Testis (tissue), 3 donors: ENCODE results near the gene MST1R. TPM values are rescaled to one million over a fixed set of nuclear protein-coding genes. Genes with fewer than 3 reads are reported as not detected.
A peak's percentile ranks its signal among the peaks of the same experiment; 100 is the strongest.

Experiments
- DNase-seq: peaks from one replicate; pipeline ENCODE4 v3.0.0-alpha.2; 2019
- H3K27ac ChIP-seq, 2 donors: fragments of 200-600 bp; sonication (generic); one replicate each; pipeline ENCODE4 v1.5.1; 2019
- H3K27me3 ChIP-seq: fragments of 200-600 bp; sonication (generic); one replicate; pipeline ENCODE4 v1.5.1; 2019
- H3K36me3 ChIP-seq: fragments of 200-600 bp; sonication (generic); one replicate; pipeline ENCODE4 v1.5.1; 2017; ENCODE audit warnings: low read depth; ENCODE audit errors: missing control alignments
- H3K4me1 ChIP-seq: fragments of 200-600 bp; sonication (generic); one replicate; pipeline ENCODE4 v1.5.1; 2019
- H3K4me3 ChIP-seq, 2 donors: fragments of 200-600 bp; sonication (generic); one replicate each; pipeline ENCODE4 v1.5.1; 2017 to 2019
- H3K9me3 ChIP-seq: fragments of 200-600 bp; sonication (generic); one replicate; pipeline ENCODE4 v1.5.1; 2017
- POLR2A ChIP-seq: fragments of 450-650 bp; IDR thresholded peaks from one replicate; pipeline ENCODE4 v1.6.1; 2017; ENCODE audit warnings: antibody characterized with exemption, mild to moderate bottlenecking, moderate library complexity
- WGBS, 2 donors: methylation state at CpG; one replicate each; pipeline ENCODE4 v1.1.5; 2018; 5-methylcytosine and 5-hydroxymethylcytosine counted together
- intact Hi-C: fragments of 100-400 bp; cut with DNase I; formaldehyde crosslinking; loops from one replicate; pipeline ENCODE4 v1.15.1; 2023; ENCODE audit warnings: low total_unique reads
- polyA plus RNA-seq: library from polyadenylated mRNA; stranded (reverse); fragments of 350-450 nt; fragmentation: Illumina TruSeq; extraction: RNeasy Lipid Tissue Mini Kit (QIAGEN cat#74804); gene quantifications from one replicate; pipeline ENCODE4 v1.2.3, GENCODE V29; 2014; ENCODE audit warnings: low read depth, low replicate concordance; ENCODE audit not compliant: insufficient read depth
- small RNA-seq, 2 donors: library from RNA; depleted of rRNA; stranded (forward); fragments of <200 nt; gene quantifications; one replicate each; pipeline ENCODE3, GENCODE V24; 2016
- total RNA-seq, 2 donors: library from RNA; depleted of rRNA; stranded (reverse); fragments of >200 nt; gene quantifications; one replicate each; pipeline ENCODE4 v1.2.3, GENCODE V29; 2016
- TF ChIP-seq, protein P1 (sequence below), 3 experiments: fragments of 450-650 bp in 2 of 3; fragments of 200-600 bp in 1 of 3; sonication (generic) in 1 of 3; IDR thresholded peaks; one replicate each; pipeline ENCODE4 v1.5.1; 2016 to 2019; ENCODE audit warnings: antibody characterized with exemption in 3 of 3, mild to moderate bottlenecking in 2 of 3, moderate library complexity in 1 of 3

The MST1R gene
- total and polyA plus RNA-seq, 3 donors from 2014 or later = 7.6 to 15.9 (median 11.2) TPM

DNA sequence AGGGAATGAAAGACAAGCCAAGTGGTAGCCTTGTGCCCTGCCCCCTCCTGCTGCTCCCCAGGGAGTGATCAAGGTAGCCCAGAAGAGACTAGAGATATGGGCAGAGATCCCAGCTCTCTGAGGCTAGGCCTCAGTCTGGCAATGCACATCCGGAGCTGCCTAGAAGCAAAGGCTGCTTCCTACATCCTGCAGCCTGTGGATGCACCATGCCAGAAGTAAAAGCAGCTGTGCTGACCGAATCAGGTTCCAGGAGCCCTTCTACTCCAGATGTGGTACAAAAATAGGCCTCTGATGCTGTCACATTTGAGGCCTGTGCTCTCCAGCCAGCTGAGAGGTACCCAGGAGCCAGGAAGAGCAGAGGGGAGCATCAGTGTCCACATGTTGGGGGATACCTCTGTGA is 63.3 kb downstream of the MST1R start:
- H3K27ac ChIP-seq = no peak overlapping the region
- H3K9me3 ChIP-seq = no peaks in the 10 kb centered on the region
- TF ChIP-seq, protein P1, sequence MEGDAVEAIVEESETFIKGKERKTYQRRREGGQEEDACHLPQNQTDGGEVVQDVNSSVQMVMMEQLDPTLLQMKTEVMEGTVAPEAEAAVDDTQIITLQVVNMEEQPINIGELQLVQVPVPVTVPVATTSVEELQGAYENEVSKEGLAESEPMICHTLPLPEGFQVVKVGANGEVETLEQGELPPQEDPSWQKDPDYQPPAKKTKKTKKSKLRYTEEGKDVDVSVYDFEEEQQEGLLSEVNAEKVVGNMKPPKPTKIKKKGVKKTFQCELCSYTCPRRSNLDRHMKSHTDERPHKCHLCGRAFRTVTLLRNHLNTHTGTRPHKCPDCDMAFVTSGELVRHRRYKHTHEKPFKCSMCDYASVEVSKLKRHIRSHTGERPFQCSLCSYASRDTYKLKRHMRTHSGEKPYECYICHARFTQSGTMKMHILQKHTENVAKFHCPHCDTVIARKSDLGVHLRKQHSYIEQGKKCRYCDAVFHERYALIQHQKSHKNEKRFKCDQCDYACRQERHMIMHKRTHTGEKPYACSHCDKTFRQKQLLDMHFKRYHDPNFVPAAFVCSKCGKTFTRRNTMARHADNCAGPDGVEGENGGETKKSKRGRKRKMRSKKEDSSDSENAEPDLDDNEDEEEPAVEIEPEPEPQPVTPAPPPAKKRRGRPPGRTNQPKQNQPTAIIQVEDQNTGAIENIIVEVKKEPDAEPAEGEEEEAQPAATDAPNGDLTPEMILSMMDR (IDR thresholded peaks at IDR 0.05) = no peak
- no peak for TF ChIP-seq POLR2A
- intact Hi-C loops = no loop called here
- no peaks in the 10 kb centered on the region for H3K36me3 ChIP-seq
- H3K4me1 ChIP-seq = peaks cover 3% of the 10 kb centered on the region
- DNase-seq = no peak
- 49 to 60% methylated on average over 1 to 2 of the region's 2 CpGs for WGBS, 2 donors
- H3K27me3 ChIP-seq = no peaks in the 10 kb centered on the region
- H3K4me3 ChIP-seq = no peak overlapping the region

DNA sequence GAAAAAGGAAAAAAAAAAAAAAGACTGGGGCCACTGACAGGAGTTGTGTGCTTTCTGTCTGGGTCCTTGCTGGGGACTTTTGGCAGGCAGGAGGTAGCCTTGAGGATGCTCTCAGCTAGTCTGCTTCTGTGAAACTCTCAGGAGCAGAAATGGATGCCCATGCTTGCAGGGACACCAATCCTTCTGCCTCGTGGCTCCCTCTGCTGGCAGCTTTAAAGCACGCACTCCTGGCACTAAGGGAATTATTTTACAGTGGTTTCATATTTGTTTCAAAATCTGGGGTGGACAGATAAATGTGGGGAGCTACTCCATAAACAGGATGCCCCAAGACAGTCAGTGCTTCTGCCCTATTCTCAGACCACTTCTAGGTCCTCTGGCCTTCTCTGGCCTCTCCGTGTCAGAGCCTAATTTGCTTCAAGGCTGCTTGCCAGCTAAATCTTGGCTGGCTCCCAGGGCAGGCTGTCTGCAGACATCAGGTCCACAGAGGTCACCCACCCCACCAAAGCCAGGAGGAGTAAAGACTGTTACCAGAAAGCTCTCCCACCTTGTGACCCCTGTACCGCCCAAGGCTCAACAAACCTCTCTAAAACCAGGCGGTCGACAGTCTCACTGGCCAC is 64.4 kb downstream of the MST1R start:
- peak overlapping the region in 1 of 2 donors; percentile 56 for H3K27ac ChIP-seq
- H3K4me3 ChIP-seq = no peak overlapping the region
- peak; percentile 85 for DNase-seq
- intact Hi-C loops = loop anchor here (5.0 kb wide), 1 partner anchor 37 kb away; the partner anchor contains the start of gene INKA1
- peaks cover 3% of the 10 kb centered on the region for H3K4me1 ChIP-seq
- H3K36me3 ChIP-seq = no peaks in the 10 kb centered on the region
- no peaks in the 10 kb centered on the region for H3K9me3 ChIP-seq
- no peak for TF ChIP-seq POLR2A
- TF ChIP-seq, protein P1 (IDR thresholded peaks at IDR 0.05) = peak; percentile 87 to 93 (median 91)
- H3K27me3 ChIP-seq = no peaks in the 10 kb centered on the region
- WGBS, 2 donors = 25 to 38% methylated on average over 6 of the region's 6 CpGs

Small RNAs within 50 kb of the gene (small RNA-seq; reads per million reads assigned to genes)
- gene RN7SL217P = 0 reads per million in 2 donors

Other genes with a start within 250 kb of the MST1R start
- 10 to 100 TPM; 76.7 to 94.5 TPM for gene APEH, start 229.5 kb downstream of the MST1R start, total RNA-seq
- gene APEH, start 229.5 kb downstream of the MST1R start, polyA plus RNA-seq = 72.3 TPM
- gene MST1, start 214.4 kb downstream of the MST1R start, total RNA-seq = 10 to 100 TPM; 60.3 to 67.1 TPM
- gene MST1, start 214.4 kb downstream of the MST1R start, polyA plus RNA-seq = 73.4 TPM
- 10 to 100 TPM; 72.4 to 79.7 TPM for gene RNF123, start 214.3 kb downstream of the MST1R start, total RNA-seq
- gene RNF123, start 214.3 kb downstream of the MST1R start, polyA plus RNA-seq = 54.7 TPM
- 10 to 100 TPM in 1 of 2 donors, 1 to 10 TPM in 1; 8.8 to 14.8 TPM for gene AMIGO3, start 184.2 kb downstream of the MST1R start, total RNA-seq
- gene AMIGO3, start 184.2 kb downstream of the MST1R start, polyA plus RNA-seq = 3.0 TPM
- 10 to 100 TPM; 15.7 to 23.4 TPM for gene GMPPB, start 179.9 kb downstream of the MST1R start, total RNA-seq
- gene GMPPB, start 179.9 kb downstream of the MST1R start, polyA plus RNA-seq = 16.8 TPM
- gene IP6K1, start 117.3 kb downstream of the MST1R start, total RNA-seq = 100 to 1,000 TPM in 1 of 2 donors, 10 to 100 TPM in 1; 97.4 to 134 TPM
- gene IP6K1, start 117.3 kb downstream of the MST1R start, polyA plus RNA-seq = 96.0 TPM
- gene CDHR4, start 104.0 kb downstream of the MST1R start, total RNA-seq = 1 to 10 TPM; 5.5 to 5.9 TPM
- gene CDHR4, start 104.0 kb downstream of the MST1R start, polyA plus RNA-seq = 11.7 TPM
- 1 to 10 TPM; 5.1 to 6.3 TPM for gene INKA1, start 100.6 kb downstream of the MST1R start, total RNA-seq
- gene INKA1, start 100.6 kb downstream of the MST1R start, polyA plus RNA-seq = 4.0 TPM
- 10 to 100 TPM; 34.0 to 49.7 TPM for gene UBA7, start 89.9 kb downstream of the MST1R start, total RNA-seq
- 27.2 TPM for gene UBA7, start 89.9 kb downstream of the MST1R start, polyA plus RNA-seq
- gene TRAIP, start 47.3 kb downstream of the MST1R start, total RNA-seq = 10 to 100 TPM; 15.8 to 21.3 TPM
- 16.0 TPM for gene TRAIP, start 47.3 kb downstream of the MST1R start, polyA plus RNA-seq
- gene CAMKV, start 34.0 kb downstream of the MST1R start, total RNA-seq = 1 to 10 TPM; 1.2 to 2.3 TPM
- gene CAMKV, start 34.0 kb downstream of the MST1R start, polyA plus RNA-seq = 4.0 TPM
- gene MON1A, start 25.9 kb upstream of the MST1R start, total RNA-seq = 10 to 100 TPM; 16.4 to 17.3 TPM
- gene MON1A, start 25.9 kb upstream of the MST1R start, polyA plus RNA-seq = 23.9 TPM
- gene RBM6, start 36.3 kb upstream of the MST1R start, total RNA-seq = 100 to 1,000 TPM; 212 to 229 TPM
- gene RBM6, start 36.3 kb upstream of the MST1R start, polyA plus RNA-seq = 104 TPM
- 100 to 1,000 TPM; 341 to 368 TPM for gene RBM5, start 185.0 kb upstream of the MST1R start, total RNA-seq
- 214 TPM for gene RBM5, start 185.0 kb upstream of the MST1R start, polyA plus RNA-seq